Activated CD8-positive, alpha-beta memory T cell treated with anti-CD3 and anti-CD28 coated beads, Interleukin-2, amount 50 U/mL, for 1 hour (primary cell): Measurements from ENCODE around the gene SH3BP2.

ENCODE experiments used
- DNase-seq: peaks from one replicate; pipeline ENCODE4 v3.0.0-alpha.2; 2020; ENCODE audit errors: extremely low read depth

SH3BP2 gene

DNA sequence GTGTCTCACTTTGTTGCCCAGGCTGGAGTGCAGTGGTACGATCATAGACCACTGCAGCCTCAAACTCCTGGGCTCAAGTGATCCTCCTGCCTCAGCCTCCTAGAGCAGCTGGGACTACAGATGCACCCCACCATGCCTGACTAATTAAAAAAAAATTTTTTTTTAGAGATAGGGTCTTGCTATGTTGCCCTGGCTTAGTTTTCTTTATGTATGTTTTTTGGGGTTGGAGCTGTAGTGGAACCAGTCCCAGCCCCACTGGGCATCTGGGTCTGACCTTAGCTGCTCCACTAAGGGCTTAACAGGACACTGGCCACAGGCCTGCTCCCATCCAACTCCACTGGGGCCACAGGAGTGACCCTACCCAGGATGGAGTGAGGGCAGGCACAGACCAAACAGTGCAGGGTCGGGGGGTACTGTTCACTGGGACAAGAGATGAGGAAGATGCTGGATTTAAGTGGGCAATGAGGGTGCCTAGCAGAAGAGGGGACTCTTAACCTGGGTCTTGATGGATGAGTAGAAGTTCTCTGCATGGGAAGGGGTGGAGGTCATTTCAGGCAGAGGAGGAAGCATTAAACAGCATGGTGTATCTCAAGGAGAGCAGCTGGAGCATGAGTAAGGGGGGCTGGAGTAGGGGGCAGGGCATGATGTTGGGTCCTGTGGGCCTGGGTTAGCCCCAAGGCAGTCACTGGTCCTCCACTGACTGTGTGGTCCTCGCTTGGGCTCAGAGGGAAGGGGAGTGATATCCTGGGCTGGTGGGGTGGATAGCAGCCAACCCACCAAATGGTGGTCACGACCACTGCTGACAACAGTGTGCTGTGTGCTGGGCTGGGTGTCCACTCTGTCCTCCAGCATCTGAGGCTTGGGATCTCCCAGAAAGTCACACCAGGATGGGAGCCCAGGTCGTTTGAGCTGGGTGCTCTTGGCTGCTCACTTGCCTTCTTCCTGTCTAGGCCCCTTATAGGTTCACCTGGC is 26.6 kb downstream of the SH3BP2 start:
- no peak for DNase-seq

DNA sequence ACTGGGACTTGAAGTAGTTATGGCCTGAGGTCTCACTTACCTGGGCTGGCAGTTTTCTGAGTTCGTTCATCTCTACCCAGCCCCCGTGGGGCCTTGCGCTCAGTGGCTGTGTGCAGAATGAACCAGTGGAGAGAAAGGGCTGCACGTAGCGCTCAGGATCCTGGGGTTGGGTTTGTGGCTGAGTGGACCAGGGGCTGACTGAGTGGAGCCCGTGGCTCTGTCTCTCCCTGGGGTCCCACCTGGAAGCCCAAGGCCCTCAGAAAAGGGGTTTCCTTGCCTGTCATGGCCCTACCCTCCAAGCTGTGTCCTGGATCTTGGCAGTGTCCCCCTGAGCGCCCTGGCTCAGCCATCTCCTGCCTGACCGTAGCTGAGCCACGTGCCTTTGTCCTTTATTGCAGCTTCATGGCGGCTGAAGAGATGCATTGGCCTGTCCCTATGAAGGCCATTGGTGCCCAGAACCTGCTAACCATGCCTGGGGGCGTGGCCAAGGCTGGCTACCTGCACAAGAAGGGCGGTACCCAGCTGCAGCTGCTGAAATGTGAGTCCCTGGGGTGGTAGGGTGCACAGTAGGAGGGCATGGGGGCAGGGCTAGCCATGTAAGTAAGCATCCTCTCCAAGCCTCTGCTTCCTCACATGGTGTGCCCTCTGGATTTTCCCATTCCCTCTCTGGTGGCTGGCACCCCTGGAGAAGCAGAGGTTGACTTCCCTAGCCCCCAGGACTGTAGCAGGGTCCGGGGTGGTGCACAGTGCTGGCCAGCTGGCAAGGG is 27.5 kb downstream of the SH3BP2 start:
- DNase-seq, result no peak

DNA sequence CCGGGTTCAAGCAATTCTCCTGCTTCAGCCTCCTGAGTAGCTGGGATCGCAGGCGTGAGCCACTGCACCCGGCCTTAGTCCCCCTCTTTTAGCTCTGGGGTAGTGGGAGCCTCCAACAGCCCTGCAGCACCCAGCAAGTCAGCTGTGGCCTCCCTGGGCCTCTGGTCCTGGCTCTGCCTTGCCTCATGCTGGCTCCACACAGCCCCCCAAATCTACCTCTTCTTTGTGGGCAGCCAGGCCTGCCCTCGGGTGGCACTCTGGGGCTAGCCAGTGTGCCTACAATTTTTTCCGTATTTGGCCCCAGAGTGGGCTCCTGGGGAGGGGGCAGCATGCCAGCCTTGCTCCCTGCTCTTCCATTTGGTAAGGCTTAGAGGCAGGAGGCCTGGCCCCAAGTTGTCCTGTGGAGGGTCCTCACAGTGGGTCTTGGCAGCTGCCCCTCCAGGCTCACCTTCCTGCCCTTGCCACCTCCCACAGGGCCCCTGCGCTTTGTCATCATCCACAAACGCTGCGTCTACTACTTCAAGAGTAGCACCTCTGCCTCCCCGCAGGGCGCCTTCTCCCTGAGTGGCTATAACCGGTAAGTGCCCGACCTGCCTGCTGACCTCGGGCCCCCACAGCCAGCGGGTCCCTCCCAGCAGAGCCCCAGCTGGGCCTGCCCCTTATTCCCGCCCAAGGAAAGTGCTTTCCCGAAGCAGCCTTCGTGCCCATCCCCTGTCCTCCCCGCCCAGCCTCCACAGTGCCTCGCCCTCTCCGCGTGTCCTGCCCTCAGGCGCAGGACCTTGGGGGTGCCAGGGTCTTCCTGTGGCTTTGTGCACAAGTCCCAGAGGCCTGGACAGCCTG is 29.8 kb downstream of the SH3BP2 start:
- no peak for DNase-seq

DNA sequence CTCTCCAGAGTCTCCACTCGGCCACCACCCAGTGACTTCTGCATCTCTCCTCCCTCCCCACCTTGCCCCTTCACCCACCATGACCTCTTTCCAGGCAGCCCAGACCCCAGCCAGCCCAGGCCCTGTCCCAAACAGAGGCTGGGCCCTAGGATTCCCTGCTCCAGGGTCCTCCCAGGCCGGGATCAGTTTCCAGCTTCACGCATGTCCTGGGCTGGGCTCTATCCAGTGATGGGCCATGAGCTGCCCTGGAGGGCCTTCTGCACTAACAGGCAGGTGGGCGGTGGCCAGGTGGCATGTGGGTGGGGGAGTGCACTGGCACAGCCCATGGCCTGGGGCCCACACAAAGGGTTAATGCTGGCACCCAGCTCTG is 30.4 kb downstream of the SH3BP2 start:
- DNase-seq, result no peak

DNA sequence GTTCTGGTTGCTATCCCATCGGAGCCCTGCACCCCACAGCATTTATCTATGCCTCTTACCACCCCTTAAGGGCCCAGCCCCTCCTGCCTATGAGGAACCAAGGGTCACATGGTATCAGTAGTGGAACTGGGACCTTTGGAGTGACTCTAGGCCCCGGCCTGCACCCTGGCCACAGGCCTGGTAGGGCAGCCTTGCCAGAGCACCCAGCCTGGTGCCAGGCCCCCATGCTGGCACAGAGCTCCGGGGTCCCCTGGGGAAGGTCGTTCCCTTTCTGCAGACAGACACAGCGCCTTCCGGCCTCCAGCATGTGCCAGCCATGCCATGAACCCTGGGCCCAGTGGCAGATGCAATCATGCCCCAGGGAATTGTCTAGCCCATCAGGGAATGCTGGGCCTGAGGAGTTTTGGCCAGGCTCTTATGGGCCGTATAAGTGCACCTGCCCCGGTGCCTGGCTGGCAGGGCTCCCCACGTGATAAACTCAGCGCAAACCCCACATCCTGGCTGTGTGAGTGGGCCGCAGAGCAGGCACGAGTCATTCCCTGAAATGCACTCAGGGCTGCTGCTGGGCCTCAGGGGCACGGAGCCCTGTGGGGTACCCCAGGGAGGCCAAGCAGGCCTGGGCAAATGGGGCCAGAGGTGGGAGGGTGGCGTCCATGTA is 30.9 kb downstream of the SH3BP2 start:
- no peak for DNase-seq

DNA sequence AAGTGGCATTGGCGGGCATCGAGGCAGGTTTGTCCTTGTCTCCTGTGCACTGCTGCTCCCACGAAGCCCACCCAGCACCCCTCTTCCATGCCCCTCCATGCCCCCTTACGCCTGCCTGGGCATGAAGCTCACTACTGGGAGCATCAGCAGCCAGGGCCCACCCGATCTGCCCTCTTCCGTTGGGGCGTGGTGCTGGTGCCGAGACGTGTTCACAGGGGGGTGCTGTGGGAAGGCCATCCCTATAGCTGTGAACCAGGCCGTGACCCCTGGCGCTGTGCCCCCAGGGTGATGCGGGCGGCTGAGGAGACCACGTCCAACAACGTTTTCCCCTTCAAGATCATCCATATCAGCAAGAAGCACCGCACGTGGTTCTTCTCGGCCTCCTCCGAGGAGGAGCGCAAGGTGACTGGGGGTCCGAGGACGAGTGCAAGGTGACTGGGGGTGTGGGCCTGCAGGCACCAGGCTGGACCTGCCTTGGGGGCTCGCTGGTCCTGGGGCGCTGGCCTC is 31.5 kb downstream of the SH3BP2 start:
- no peak for DNase-seq

DNA sequence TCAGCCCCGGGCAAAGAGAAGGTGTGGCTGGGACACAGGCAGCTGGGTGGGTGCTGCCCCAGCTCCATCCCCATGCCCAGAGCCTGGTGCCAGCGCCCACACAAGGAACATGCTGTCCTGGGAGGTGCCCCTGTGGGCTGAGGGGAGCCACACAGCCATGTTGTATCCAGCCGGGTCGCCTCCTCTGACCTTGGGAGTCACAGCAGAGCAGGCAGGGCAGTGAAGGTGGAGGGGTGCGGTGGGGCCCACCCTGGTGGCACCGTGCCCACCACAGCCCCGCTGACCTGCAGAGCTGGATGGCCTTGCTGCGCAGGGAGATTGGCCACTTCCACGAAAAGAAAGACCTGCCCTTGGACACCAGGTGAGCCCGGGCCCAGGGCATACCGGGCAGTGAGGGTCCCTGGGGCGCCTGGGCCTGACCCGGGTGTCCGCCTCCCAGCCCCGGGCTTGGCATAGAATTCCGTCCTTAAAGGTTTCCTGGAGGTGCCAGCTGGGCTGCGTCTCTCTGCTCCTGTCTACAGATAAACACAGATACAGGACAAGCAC is 32.0 kb downstream of the SH3BP2 start:
- no peak for DNase-seq

DNA sequence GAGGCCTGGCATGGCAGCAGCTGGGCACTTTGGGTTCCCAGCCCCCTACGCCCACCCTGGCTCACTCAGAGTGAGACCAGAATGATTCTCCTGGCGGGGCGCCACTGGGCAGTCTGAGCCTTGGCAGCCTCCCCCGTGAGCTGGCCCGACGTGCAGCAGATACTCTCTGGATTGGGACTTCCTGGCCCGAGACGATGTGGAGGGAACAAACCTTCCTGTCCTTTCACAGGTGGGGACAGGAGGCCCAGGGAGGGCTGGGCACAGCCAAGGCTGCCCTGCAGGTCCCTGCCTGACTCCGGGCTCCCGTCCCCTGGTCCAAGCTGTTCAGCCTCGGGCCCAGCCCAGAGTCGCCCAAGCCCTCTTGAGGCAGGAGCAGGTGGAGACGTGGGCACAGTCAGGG is 32.9 kb downstream of the SH3BP2 start:
- DNase-seq, result no peak

DNA sequence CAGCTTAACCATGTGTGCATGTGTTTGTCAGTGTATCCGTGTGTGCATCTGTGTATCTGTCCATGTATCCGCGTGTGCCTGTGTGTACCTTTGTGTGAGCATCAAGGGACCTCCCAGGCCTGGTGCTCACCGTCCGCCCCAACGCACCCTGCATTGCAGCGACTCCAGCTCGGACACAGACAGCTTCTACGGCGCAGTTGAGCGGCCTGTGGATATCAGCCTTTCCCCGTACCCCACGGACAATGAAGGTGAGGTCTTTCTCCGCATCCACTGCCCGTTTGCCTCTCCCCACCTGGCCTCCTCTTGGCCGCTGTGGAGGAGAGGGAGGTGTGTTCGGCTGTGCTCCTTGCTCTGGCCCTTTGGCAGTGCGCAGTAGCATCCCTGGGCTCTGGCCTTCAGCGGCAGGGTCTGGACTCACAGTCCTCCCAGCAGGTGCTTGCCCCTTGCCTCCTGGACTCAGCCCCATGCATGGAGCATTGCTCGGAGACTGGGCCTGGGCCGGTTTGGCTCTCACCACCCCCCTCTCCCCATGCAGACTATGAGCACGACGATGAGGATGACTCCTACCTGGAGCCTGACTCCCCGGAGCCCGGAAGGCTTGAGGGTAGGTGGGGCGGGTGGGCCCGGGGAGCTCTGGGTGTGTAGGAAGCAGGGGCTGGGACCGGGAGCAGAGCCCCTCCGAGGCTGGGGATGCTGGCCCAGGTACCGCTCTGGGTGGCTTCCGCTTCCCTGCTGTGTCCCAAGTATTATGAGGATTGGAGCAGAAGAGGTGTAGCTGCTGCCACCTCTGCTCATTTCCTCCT is 34.4 kb downstream of the SH3BP2 start:
- no peak for DNase-seq

DNA sequence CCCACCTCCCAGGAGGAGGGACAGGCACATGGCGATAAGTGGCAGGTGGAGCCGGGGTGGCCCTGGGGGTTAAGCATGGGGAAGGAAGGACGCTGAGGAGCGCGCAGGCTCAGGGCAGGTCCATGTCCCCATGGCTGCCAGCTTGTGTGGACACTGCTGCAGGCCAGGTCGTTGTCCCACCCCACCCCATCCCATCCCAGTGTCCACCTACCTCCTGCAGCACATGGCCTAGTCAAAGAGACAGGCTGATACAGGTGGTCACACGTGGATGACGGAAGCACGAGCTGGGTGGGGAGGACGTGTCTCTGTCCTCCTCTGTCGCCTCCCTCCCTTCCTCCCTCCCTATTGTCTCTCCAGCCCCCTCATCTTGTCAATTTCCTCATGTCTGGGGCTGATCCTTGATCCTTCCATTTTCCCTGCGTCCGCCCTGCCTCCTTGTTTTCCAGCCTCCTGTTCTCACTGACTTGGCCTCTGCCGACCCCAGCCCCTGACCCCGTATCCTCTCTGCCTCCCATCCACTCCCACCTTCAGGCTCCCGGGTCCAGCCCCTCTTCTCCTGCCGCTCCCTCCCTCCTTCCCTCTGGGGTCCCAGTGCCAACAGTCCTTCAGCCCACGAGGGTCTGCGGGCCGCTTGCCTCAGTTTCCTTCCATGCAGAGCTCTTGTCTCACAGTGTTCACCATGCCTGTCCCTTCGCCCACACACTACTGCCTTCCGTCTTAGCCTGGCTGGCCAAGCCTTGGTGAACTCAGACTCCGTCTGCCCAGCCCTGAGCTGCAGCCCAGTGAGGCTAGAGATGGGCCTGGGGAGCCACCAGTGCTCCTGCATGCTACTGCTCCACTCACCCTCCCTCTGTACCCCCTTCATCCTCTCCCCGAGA is 35.2 kb downstream of the SH3BP2 start:
- DNase-seq, result no peak

DNA sequence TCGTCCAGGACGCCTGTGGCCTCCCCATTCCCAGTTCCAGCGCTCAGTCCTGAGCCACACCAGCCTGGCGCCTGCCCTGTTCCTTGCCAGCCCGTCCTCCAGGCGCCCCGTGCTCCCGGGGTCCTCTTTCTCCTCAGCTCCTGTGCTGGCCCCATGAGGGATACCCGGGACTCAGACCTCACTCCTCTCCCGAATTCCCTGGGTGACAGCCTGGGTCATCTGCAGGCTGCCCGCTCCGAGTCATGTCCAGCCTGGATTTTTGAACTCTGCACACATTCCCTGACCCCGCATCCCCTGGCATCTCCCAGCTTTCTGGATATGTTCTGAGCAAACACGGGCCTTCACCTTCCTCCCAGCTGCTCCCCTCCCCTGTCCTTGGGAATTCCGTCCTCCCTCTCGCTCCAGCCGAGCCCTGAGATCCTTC is 35.9 kb downstream of the SH3BP2 start:
- no peak for DNase-seq

DNA sequence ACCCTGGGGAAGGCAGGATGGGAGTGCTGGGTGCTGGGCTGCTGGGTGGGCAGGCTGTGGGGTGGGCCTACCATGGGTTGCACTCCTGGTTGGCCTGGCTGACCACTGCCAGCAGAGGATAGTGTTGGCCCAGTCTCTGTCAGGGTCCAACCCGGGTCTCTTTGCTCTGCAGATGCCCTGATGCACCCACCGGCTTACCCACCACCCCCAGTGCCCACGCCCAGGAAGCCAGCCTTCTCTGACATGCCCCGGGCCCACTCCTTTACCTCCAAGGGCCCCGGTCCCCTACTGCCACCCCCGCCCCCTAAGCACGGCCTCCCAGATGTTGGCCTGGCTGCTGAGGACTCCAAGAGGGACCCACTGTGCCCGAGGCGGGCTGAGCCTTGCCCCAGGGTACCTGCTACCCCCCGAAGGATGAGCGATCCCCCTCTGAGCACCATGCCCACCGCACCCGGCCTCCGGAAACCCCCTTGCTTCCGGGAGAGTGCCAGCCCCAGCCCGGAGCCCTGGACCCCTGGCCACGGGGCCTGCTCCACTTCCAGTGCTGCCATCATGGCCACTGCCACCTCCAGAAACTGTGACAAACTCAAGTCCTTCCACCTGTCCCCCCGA is 36.5 kb downstream of the SH3BP2 start:
- DNase-seq, result no peak

DNA sequence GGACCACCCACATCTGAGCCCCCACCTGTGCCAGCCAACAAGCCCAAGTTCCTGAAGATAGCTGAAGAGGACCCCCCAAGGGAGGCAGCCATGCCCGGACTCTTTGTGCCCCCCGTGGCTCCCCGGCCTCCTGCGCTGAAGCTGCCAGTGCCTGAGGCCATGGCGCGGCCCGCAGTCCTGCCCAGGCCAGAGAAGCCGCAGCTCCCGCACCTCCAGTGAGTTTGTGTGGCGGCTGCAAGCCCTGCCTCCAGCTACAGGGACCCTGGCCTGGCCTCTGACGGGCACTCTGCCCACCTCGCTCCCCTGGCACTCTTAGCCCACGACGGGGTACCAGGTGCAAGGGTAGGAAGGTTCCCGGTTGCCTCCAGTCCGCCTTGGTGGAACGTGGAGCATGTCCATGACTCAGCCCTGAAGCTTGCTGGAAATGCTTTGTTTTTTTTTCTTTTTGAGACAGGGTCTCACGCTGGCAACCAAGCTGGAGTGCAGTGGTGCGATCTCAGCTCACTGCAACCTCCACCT is 37.1 kb downstream of the SH3BP2 start:
- no peak for DNase-seq

DNA sequence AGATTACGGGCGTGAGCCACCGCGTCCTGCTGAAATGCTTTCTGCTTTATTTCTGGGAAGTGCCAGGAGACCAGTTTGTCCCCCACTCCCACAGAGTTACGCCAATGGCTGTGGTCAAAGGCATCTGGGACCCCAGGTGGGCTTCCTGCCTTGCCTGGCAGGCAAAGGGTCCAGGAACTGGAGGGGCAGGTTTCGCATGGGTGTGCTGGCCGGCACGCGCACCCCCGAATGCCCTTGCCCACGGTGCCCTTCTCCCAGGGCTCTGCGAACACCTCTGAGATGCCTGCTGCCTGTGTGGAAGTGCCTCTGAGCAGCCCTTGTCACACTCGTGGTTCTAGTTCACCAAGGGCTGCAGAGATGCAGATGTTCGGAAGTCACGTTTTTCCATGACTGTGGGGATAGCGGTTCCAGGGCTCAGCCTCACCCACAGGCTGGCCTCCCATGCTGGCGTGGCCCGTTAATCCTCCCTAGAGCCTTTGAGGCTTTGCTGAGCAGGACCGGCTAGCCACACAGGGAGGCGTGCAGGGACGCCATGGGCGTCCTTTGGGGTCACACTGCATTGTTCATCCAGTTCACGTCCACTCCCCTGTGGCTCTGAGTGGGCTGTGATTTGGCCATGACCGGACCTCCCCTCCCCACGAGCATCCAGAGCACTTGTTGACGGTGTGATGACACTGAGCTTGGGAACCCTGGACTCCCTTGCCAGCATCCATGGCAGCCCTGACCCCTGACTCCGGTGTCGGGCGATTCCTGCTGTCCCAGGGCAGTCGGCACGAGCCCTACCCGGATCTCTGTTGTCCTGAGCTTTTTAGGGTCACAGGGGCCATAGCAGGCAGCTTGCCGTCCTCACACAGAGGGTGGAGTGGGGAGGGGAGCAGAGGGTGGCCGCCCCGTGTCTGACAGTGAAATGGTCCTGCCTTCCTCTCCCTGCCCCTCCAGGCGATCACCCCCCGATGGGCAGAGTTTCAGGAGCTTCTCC is 38.0 kb downstream of the SH3BP2 start:
- no peak for DNase-seq

DNA sequence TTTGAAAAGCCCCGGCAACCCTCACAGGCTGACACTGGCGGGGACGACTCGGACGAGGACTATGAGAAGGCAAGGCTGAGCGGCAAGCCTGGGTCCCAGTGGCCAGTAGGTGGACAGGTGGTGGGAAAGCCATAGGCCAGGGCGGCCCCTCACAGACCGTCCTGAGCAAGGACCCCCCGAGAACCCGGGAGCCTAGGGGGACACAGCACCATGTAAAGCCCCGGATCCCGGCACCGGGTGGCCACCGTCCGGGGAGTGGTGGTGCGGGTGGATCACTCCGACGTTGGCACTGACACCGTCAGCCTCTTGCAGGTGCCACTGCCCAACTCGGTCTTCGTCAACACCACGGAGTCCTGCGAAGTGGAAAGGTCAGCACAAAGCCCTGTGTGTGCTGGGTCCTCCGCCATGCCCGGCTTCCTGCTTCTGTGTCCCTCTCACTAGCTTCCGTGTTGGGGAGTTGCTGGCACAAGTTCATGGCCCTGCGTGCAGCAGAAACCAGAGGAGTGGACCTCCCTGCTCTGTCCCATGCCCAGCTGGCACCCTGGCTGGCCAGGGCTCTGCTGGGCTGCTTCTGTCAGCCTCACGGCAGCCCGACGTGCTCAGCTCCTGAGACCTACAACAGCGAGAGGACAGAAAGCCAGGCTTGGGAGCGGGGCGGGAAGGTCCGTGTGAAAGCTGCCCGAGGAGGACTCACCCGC is 38.9 kb downstream of the SH3BP2 start:
- DNase-seq, result no peak

DNA sequence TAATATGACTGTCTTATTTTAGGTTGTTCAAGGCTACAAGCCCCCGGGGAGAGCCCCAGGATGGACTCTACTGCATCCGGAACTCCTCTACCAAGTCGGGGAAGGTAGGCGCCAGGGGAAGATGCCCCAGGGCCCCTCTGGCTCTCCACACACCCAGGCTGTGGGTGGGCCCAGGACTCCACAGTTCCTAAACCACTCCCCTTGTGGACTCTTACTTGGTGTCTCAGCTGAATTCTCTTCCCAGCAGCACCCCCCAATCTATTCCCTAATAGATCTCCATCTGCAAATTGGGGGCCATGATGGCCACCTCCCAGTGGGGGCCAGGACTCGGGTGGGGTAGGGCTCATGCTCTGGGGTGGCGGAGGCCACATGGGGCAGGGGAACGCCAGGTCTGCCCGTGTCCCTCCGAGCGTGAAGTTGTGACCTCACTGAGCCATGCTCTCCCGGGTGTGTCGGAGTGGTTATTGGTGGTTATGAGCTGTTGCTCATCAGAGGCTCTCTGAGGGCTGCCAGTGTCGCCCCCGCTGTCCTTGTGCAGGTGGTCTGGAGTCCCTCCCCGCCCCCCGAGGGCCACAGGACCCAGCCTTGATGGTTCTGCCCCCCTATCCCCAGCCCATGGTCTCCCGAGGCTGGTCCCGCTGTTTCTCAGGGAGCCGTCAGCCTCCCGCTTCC is 39.6 kb downstream of the SH3BP2 start:
- DNase-seq, result no peak
